ENCODE data around the gene TSHZ3. TPM values are rescaled to one million over a fixed set of nuclear protein-coding genes. Genes with fewer than 3 reads are reported as not detected.

Gene TSHZ3
- total and polyA plus RNA-seq, 2 donors from 2014 or later: 1.7 to 8.4 TPM

DNA sequence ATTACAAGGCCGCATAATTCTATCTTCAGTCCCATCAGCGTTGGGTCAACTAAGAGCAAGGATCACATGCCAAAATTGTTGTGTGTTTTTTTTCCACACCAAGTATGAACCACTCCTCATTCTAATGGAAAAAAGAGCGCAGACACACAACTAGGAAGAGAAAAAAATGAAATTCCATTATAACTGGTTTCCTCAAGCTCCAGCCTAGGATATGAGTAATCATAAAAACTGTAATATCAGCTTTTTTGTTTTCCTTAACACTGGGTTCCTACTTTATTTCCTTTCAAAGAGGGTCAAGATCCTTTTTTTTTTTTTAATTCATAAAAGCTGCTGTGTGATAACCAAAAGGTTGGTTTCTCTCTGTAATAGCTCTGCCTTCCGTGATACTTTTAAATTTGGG is 19.4 kb downstream of the TSHZ3 start:
- FAIRE-seq (no peak), DNase-seq (no peak)
- no peak overlapping the region for H3K27ac ChIP-seq (ENCODE audit: low read depth in 2 of 2, low read length in 2 of 2)

DNA sequence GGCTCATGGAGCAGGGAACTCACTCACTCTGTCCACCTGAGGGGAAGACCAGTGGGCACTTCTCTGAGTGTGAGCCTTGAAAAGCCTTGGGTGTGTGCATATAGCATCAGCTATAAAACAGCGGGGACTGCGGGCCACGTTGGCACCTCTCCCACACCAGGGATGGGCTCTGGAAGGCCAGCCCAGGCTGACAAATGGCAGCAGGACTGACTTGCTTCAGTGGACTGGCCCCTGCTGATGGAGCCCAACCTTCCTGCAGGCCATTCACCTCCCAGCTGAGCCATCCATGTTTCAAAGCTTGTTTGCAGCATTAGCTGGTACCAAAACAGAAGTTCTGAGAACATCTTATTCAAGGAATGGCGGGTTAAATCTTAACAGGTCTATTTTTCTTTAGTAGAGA is 21.0 kb downstream of the TSHZ3 start:
- intact Hi-C loops (cut with DNase I): no loop called here
- Histone ChIP-seq H3K4me3 (ENCODE audit: low read length in 3 of 3) (no peak overlapping the region), H3K36me3 (ENCODE audit: control insufficient read depth in 2 of 3, insufficient read depth in 3 of 3, low read length in 3 of 3) (no peaks in the 10 kb centered on the region), H3K27ac (ENCODE audit: low read depth in 2 of 2, low read length in 2 of 2) (no peak overlapping the region), H3K4me1 (ENCODE audit: control insufficient read depth in 2 of 3, insufficient read depth in 2 of 3, low read depth in 1 of 3, low read length in 3 of 3) (no peaks in the 10 kb centered on the region), H3K27me3 (ENCODE audit: control insufficient read depth, insufficient read depth, low read length) (no peaks in the 10 kb centered on the region), H3K9me3 (ENCODE audit: control insufficient read depth in 2 of 3, insufficient read depth in 1 of 3, low read length in 3 of 3) (no peaks in the 10 kb centered on the region), H3K9ac (ENCODE audit: low read length in 3 of 3) (no peak overlapping the region)
- no peak for TF ChIP-seq CTCF (IDR thresholded peaks at IDR 0.05; ENCODE audit: borderline replicate concordance, extremely low read depth, insufficient read depth)
- no peak for DNase-seq
- no peak for FAIRE-seq

More for the DNA sequence above, 19.4 kb downstream of the TSHZ3 start:
- no peak overlapping the region for H3K4me3 ChIP-seq (ENCODE audit: low read length in 3 of 3)
- no peaks in the 10 kb centered on the region for H3K27me3 ChIP-seq (ENCODE audit: control insufficient read depth, insufficient read depth, low read length)
- H3K9ac ChIP-seq (ENCODE audit: low read length in 3 of 3): no peak overlapping the region
- no peaks in the 10 kb centered on the region for H3K9me3 ChIP-seq (ENCODE audit: control insufficient read depth in 2 of 3, insufficient read depth in 1 of 3, low read length in 3 of 3)
- no peaks in the 10 kb centered on the region for H3K4me1 ChIP-seq (ENCODE audit: control insufficient read depth in 2 of 3, insufficient read depth in 2 of 3, low read depth in 1 of 3, low read length in 3 of 3)
- H3K36me3 ChIP-seq (ENCODE audit: control insufficient read depth in 2 of 3, insufficient read depth in 3 of 3, low read length in 3 of 3): no peaks in the 10 kb centered on the region
- TF ChIP-seq CTCF (IDR thresholded peaks at IDR 0.05; ENCODE audit: borderline replicate concordance, extremely low read depth, insufficient read depth): no peak
- intact Hi-C loops (cut with DNase I): no loop called here

GRCh38 chr19:31326329-31327028 is 22.8 kb downstream of the TSHZ3 start:
- Histone ChIP-seq H3K4me3 (ENCODE audit: low read length in 3 of 3) (no peak overlapping the region), H3K9ac (ENCODE audit: low read length in 3 of 3) (no peak overlapping the region), H3K27me3 (ENCODE audit: control insufficient read depth, insufficient read depth, low read length) (no peaks in the 10 kb centered on the region), H3K4me1 (ENCODE audit: control insufficient read depth in 2 of 3, insufficient read depth in 2 of 3, low read depth in 1 of 3, low read length in 3 of 3) (no peaks in the 10 kb centered on the region), H3K36me3 (ENCODE audit: control insufficient read depth in 2 of 3, insufficient read depth in 3 of 3, low read length in 3 of 3) (no peaks in the 10 kb centered on the region), H3K9me3 (ENCODE audit: control insufficient read depth in 2 of 3, insufficient read depth in 1 of 3, low read length in 3 of 3) (no peaks in the 10 kb centered on the region), H3K27ac (ENCODE audit: low read depth in 2 of 2, low read length in 2 of 2) (no peak overlapping the region)
- FAIRE-seq (no peak), DNase-seq (no peak)
- intact Hi-C loops (cut with DNase I): no loop called here
- TF ChIP-seq CTCF (IDR thresholded peaks at IDR 0.05; ENCODE audit: borderline replicate concordance, extremely low read depth, insufficient read depth): no peak

GRCh38 chr19:31325342-31325741 is 23.9 kb downstream of the TSHZ3 start:
- Histone ChIP-seq H3K27me3 (ENCODE audit: control insufficient read depth, insufficient read depth, low read length) (no peaks in the 10 kb centered on the region), H3K4me1 (ENCODE audit: control insufficient read depth in 2 of 3, insufficient read depth in 2 of 3, low read depth in 1 of 3, low read length in 3 of 3) (no peaks in the 10 kb centered on the region), H3K9me3 (ENCODE audit: control insufficient read depth in 2 of 3, insufficient read depth in 1 of 3, low read length in 3 of 3) (no peaks in the 10 kb centered on the region), H3K4me3 (ENCODE audit: low read length in 3 of 3) (no peak overlapping the region), H3K9ac (ENCODE audit: low read length in 3 of 3) (no peak overlapping the region), H3K36me3 (ENCODE audit: control insufficient read depth in 2 of 3, insufficient read depth in 3 of 3, low read length in 3 of 3) (no peaks in the 10 kb centered on the region), H3K27ac (ENCODE audit: low read depth in 2 of 2, low read length in 2 of 2) (no peak overlapping the region)
- no peak for FAIRE-seq
- no peak for TF ChIP-seq CTCF (IDR thresholded peaks at IDR 0.05; ENCODE audit: borderline replicate concordance, extremely low read depth, insufficient read depth)
- intact Hi-C loops (cut with DNase I): no loop called here
- DNase-seq: no peak

All from kidney (tissue), 14 donors.